GM19240 (cell line): Measurements from ENCODE around the gene NDFIP1.

Source experiments
- DNase-seq: peaks from one replicate; pipeline ENCODE4 v3.0.0; 2011; ENCODE audit warnings: low spot score; ENCODE audit not compliant: insufficient read length

The NDFIP1 gene

DNA sequence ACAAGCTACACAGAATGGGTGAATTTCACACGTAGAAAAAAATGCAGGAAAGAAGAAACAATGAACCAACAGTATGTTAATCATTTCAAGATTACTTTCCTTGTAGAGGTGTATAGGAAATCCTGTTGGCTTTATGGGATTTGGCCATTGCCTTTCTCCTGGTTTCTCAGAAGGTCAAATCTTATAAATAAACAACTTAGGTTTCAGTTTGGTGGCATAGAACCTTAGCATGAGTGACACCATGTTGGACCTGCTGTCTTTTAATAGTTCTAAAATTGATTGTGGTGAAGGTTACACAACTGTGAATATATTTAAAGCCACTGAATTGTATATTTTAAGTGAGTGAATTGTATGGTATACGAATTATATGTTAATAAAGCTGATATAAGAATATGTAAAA, 16.7 kb upstream of the NDFIP1 start:
- DNase-seq = no peak

- DNase-seq = no peak
These were observed 13.5 kb upstream of the NDFIP1 start for GRCh38 chr5:142095035-142095434.

GRCh38 chr5:142095651-142096330, 12.8 kb upstream of the NDFIP1 start:
- no peak for DNase-seq

- no peak for DNase-seq
These were observed 12.2 kb upstream of the NDFIP1 start for GRCh38 chr5:142096382-142096781.

GRCh38 chr5:142097681-142098080, 10.9 kb upstream of the NDFIP1 start:
- DNase-seq = no peak

DNA sequence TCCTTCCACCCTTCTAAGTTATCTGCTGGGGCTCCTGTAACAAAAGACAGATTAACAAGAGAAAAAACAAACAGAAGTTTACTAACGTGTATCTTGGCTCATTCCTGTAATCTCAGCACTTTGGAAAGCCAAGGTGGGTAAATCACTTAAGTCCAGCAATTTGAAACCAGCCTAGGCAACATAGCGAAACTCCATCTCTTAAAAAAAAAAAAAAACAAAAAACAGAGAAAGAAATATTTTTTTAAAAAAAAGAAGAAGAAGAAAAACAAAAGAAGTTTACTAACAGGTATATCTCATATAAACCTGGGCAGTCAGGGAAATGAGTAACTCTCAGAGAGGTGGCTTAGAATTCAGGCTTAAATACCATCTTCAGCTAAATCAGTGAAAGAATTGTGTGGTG, 10.3 kb upstream of the NDFIP1 start:
- DNase-seq = no peak

GRCh38 chr5:142098931-142099330, 9.6 kb upstream of the NDFIP1 start:
- DNase-seq = no peak

GRCh38 chr5:142100307-142100706, 8.3 kb upstream of the NDFIP1 start:
- DNase-seq = no peak

GRCh38 chr5:142102980-142103740, 5.4 kb upstream of the NDFIP1 start:
- DNase-seq = no peak

DNA sequence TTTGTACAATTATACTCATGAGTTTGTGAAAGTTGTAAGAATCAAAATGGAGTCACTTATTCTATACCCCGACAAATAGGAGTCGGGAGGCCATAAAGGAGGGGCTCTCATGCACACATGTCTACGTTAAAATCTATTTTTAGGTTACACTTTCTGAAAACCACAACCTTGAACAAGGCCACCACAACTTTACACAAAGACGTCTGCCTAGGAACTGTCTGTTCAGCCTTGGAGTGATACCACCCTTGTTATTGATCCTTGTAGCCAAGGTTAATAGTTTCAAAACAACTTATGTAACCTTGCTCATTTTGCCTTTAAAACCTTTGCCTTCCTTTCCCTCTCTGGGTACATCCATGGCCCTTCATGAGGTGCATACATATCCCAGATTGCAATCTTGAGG, 4.1 kb upstream of the NDFIP1 start:
- DNase-seq = no peak

DNA sequence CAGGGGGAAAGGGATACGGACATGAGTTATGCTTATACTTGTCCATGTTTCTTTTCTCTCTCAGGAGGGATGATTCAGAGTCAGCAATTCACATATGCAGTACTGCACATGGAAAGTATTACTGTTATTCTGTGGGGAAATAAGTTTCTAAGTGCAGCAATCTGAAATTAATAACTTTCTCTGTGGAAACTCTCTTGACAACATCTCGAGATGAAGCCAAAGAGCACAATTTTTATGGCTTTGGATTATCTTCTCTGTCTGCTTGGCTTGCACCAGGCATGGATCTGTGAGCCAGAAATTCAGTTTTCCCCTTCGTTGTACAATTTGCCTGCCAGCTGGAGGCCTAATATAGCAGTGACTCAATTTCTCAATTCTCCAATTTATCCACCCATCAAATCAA, 2.5 kb upstream of the NDFIP1 start:
- no peak for DNase-seq

DNA sequence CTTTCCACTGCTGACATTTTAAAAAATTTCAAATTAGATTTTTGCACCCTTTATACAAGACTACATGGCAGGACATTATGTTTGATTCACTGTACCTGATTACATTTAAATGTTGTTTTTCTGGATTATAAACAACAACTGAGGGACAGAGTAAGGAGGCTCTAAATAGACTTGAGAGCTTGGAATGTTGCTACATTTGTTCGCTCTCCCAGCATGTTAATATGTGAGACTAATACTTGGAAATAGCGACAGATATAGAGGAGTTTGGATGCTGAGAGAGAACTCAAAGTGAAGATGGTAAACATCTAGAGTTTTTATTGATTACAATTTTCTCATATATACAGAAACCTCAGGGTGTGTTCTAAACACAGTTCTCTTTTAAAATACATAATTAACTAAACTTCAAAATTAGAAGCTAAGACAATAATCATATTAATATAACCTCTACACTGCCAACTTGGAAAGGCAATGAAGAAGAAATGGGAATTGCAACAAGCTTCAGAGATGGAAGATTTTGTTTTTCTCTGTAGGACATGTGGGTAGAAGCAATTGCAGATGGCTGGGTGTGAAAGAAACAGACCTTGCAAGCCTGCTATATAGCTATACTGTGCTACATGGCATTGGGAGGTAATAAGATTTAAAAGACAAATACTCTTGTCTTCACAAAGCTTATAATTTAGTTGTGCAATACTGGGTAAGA, 1.4 kb upstream of the NDFIP1 start:
- no peak for DNase-seq

- DNase-seq = no peak
These were observed 695 bp upstream of the NDFIP1 start for GRCh38 chr5:142107736-142108431.

- no peak for DNase-seq
These were observed 909 bp downstream of the NDFIP1 start for GRCh38 chr5:142109331-142110045.

DNA sequence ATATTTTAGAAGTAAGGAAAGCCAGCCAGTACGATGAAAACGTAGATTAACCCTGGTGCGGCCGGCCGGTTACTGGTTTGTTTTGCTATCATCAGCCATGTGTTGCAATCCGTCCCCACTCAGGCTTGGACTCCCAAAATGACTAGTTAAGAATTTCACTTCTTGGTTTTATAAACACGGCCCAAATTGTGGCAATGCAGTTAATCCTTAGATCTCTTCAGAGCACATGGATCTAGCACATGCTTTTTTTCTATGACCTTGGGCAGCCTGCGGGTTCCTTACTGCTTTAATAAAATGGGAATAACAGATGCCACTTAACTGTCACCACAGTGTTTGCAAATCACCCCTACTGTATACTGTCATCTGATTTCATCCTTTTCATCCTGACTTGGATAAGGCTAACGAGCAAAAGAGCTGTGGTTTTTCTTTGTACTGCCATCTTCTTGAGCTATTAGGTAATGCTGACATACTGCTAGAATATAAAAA, 1.5 kb downstream of the NDFIP1 start:
- peak; percentile 13 for DNase-seq

GRCh38 chr5:142110988-142111687, 2.6 kb downstream of the NDFIP1 start:
- DNase-seq = no peak

DNA sequence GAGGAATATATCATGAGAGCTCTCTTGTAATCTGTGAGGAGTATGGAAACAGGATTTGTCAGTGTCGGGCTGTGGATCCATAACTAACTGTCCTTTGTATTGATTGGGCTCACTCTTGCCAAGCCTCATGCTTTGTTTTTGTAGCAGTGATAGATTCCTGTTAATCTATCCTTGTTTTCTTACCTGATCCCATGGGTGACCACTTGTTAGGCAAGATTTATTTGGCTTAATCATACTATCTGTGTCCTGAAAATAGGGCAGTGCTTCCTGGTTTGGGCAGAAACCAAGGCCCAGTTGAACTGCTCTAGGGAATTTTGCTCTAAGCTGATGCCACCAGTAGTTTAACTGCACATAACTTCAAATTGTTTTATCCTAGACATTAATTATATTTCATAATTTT, 6.1 kb downstream of the NDFIP1 start:
- no peak for DNase-seq

DNA sequence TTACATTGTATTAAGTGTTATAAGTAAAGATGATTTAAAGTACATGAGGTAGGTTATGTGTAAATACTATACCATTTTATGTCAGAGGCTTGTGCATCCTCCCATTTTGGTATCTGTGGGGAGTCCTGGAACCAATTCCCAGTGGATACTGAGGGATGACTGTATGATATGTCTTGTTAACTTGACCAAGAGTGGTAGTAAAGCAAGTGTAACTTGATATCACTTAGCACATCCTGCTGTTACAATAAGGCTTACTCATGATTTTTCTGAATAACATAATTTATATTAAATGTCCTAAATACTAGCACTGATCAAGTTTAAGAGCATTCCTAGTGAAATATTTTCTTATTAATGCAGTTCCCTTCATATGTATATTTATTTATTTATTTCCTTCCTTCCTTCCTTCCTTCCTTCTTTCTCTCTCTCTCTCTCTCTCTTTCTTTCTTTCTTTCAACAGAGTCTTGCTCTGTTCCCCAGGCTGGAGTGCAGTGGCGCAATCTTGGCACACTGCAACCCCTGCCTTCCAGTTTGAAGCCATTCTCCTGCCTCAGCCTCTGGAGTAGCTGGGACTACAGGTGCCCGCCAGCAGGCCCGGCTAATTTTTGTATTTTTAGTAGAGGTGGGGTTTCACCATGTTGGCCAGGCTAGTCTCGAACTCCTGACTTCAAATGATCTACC, 7.5 kb downstream of the NDFIP1 start:
- DNase-seq = no peak

- no peak for DNase-seq
These were observed 9.1 kb downstream of the NDFIP1 start for GRCh38 chr5:142117579-142118151.
